Measurements from ENCODE around the gene SLCO3A1. TPM values are rescaled to one million over a fixed set of nuclear protein-coding genes. Genes with fewer than 3 reads are reported as not detected.

Gene SLCO3A1
- total RNA-seq, 1 experiment from 2014 or later: 10.1 TPM

GRCh38 chr15:92041371-92041770 is 187.9 kb downstream of the SLCO3A1 start:
- ChIA-PET POLR2A (interaction anchor here (0.5 kb wide), 1 partner anchor 780 kb away, joined by 3 read pairs; no protein-coding TSS in a partner anchor), CTCF (interaction anchor here (1.0 kb wide), 1 partner anchor 100 kb away, joined by 3 read pairs; no protein-coding TSS in a partner anchor)
- intact Hi-C loops (cut with micrococcal nuclease): no loop called here
- TF ChIP-seq, protein P1, sequence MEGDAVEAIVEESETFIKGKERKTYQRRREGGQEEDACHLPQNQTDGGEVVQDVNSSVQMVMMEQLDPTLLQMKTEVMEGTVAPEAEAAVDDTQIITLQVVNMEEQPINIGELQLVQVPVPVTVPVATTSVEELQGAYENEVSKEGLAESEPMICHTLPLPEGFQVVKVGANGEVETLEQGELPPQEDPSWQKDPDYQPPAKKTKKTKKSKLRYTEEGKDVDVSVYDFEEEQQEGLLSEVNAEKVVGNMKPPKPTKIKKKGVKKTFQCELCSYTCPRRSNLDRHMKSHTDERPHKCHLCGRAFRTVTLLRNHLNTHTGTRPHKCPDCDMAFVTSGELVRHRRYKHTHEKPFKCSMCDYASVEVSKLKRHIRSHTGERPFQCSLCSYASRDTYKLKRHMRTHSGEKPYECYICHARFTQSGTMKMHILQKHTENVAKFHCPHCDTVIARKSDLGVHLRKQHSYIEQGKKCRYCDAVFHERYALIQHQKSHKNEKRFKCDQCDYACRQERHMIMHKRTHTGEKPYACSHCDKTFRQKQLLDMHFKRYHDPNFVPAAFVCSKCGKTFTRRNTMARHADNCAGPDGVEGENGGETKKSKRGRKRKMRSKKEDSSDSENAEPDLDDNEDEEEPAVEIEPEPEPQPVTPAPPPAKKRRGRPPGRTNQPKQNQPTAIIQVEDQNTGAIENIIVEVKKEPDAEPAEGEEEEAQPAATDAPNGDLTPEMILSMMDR (IDR thresholded peaks at IDR 0.05; ENCODE audit: unreplicated experiment): no peak
- BruUV-seq (replicated peaks): no TSS peak
- Mint-ChIP-seq H3K9me3 (ENCODE audit: unreplicated experiment) (no peaks in the 10 kb centered on the region), H3K36me3 (ENCODE audit: insufficient read depth, unreplicated experiment) (peaks cover 6% of the 10 kb centered on the region), H3K4me3 (ENCODE audit: unreplicated experiment) (no peak overlapping the region), H3K27me3 (ENCODE audit: insufficient read depth, unreplicated experiment) (no peaks in the 10 kb centered on the region), H3K27ac (ENCODE audit: low read depth, unreplicated experiment) (no peak overlapping the region), H3K4me1 (ENCODE audit: insufficient read depth, unreplicated experiment) (no peaks in the 10 kb centered on the region)
- no peak for DNase-seq (ENCODE audit: unreplicated experiment)

DNA sequence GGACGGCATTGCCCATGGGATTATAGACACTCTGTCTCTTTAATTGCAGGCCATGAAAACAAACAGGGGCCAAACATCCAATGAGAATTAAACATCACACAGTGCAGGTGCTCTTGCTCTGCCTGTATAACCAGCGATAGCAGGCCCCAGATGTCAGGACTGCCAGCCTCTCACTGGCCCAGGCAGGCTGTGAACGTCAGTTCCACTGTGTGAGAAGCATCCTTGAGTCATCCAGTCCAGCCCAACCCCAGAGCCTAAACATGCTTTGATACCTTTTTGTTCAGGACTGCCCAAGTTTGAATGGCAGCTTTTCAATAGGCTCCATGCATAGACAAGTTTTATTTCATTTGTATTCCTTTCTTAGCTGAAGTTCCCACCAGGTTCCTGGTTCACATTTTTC is 189.8 kb downstream of the SLCO3A1 start:
- POLR2A ChIA-PET: no interaction called here
- H3K27me3 Mint-ChIP-seq (ENCODE audit: insufficient read depth, unreplicated experiment): no peaks in the 10 kb centered on the region

DNA sequence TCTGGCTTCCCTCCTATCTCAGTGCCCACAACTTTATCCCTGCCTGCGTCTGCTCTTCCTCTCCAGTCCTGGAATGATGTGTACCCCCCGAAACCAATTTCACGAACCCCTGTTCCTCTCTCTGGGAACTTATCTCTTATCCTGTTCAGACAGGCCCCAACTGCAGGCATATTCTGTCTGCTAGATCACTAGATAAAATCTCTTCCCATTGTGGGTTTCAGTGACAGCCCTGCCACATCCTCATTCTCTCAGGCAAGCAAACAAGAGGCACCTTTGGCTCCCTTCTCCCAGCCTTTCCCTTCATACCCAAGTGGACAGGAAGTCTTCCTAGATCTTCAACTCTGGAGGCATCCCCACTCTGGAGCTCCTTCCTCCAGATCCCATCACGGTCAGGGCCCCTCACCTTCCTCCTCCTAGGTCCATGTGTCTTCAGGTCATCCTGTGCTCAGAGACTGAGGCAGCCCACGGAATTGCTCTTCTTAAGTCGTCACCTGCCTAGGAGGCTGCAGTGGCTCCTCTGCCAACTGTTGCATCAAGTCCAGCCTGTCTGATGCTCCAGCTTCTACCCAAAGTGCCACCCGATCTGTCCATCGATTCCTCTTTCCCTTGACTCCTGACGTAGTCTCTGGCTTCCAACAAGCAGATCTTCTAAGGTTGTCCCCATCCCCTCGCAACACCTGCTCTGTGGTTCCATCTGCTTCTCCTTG is 190.8 kb downstream of the SLCO3A1 start:
- Mint-ChIP-seq H3K4me1 (ENCODE audit: insufficient read depth, unreplicated experiment) (no peaks in the 10 kb centered on the region), H3K36me3 (ENCODE audit: insufficient read depth, unreplicated experiment) (no peaks in the 10 kb centered on the region), H3K27me3 (ENCODE audit: insufficient read depth, unreplicated experiment) (no peaks in the 10 kb centered on the region), H3K4me3 (ENCODE audit: unreplicated experiment) (no peak overlapping the region), H3K27ac (ENCODE audit: low read depth, unreplicated experiment) (no peak overlapping the region), H3K9me3 (ENCODE audit: unreplicated experiment) (no peaks in the 10 kb centered on the region)
- ChIA-PET POLR2A (no interaction called here), CTCF (no interaction called here)
- no peak for DNase-seq (ENCODE audit: unreplicated experiment)
- TF ChIP-seq, protein P1 (IDR thresholded peaks at IDR 0.05; ENCODE audit: unreplicated experiment): no peak
- intact Hi-C loops (cut with micrococcal nuclease): no loop called here
- no TSS peak for BruUV-seq (replicated peaks)

More for the DNA sequence above, 189.8 kb downstream of the SLCO3A1 start:
- Mint-ChIP-seq H3K4me3 (ENCODE audit: unreplicated experiment) (no peak overlapping the region), H3K9me3 (ENCODE audit: unreplicated experiment) (no peaks in the 10 kb centered on the region), H3K27ac (ENCODE audit: low read depth, unreplicated experiment) (no peak overlapping the region), H3K4me1 (ENCODE audit: insufficient read depth, unreplicated experiment) (no peaks in the 10 kb centered on the region), H3K36me3 (ENCODE audit: insufficient read depth, unreplicated experiment) (no peaks in the 10 kb centered on the region)
- intact Hi-C loops (cut with micrococcal nuclease): no loop called here
- CTCF ChIA-PET: no interaction called here
- DNase-seq (ENCODE audit: unreplicated experiment): no peak
- TF ChIP-seq, protein P1 (IDR thresholded peaks at IDR 0.05; ENCODE audit: unreplicated experiment): no peak
- BruUV-seq (replicated peaks): no TSS peak

DNA sequence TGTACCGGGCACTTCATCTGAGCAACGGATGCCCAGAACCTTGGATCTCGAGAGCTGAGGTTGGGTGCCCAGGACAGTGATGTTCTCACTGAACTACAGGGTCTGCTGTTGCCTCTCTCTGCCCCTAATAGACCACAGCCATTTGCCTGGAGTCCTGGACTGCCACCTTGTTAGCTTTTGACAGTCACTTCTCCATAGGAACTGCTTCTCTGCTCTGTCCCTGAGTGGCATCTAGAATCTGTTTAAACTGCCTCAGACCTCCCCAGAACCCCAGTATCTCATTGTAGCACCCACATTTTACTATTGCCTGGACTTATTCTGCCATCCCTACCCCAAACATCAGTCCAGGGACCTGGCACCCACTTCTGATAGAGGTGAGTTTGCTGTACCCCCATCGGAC is 194.4 kb downstream of the SLCO3A1 start:
- no peaks in the 10 kb centered on the region for H3K36me3 Mint-ChIP-seq (ENCODE audit: insufficient read depth, unreplicated experiment)
- H3K27ac Mint-ChIP-seq (ENCODE audit: low read depth, unreplicated experiment): no peak overlapping the region
- no peaks in the 10 kb centered on the region for H3K4me1 Mint-ChIP-seq (ENCODE audit: insufficient read depth, unreplicated experiment)
- intact Hi-C loops (cut with micrococcal nuclease): no loop called here
- ChIA-PET POLR2A (no interaction called here), CTCF (interaction anchor here (0.5 kb wide), 1 partner anchor 743 kb away, joined by 3 read pairs; no protein-coding TSS in a partner anchor)
- TF ChIP-seq, protein P1 (IDR thresholded peaks at IDR 0.05; ENCODE audit: unreplicated experiment): no peak
- no peak for DNase-seq (ENCODE audit: unreplicated experiment)
- no TSS peak for BruUV-seq (replicated peaks)
- no peaks in the 10 kb centered on the region for H3K27me3 Mint-ChIP-seq (ENCODE audit: insufficient read depth, unreplicated experiment)
- H3K4me3 Mint-ChIP-seq (ENCODE audit: unreplicated experiment): no peak overlapping the region
- H3K9me3 Mint-ChIP-seq (ENCODE audit: unreplicated experiment): no peaks in the 10 kb centered on the region
